ENCODE data around the gene ADORA2A. TPM values are rescaled to one million over a fixed set of nuclear protein-coding genes. Genes with fewer than 3 reads are reported as not detected.

The ADORA2A gene
- total RNA-seq, 1 experiment from 2014 or later: 3.4 TPM

- Histone ChIP-seq H3K36me3 (peaks cover 51% of the 10 kb centered on the region), H3K4me1 (replicated peaks) (peaks cover 19% of the 10 kb centered on the region)
Measured at GRCh38 chr22:24407884-24408283, 19.5 kb upstream of the ADORA2A start.

DNA sequence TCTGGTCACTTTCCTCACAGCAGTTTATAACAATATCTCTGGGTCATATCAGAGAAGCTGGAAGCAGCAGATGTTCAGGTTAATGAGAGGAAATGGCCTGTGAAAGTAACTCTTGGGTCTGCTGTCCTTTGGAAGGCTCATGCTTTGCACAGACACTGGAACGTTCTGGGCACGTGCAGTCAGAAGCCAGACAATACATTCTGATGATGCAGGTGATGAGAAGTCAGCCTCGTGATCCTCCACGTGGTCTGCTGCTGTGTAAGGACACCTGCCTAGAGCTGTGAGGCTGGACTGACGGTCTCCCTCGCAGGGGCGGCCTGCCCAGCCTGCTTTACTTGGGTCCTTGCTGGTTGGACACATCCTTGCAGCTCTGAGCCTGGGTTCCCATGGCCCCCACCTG, 18.8 kb upstream of the ADORA2A start:
- no peak overlapping the region for H3K27ac ChIP-seq
- H3K9me3 ChIP-seq (replicated peaks): no peaks in the 10 kb centered on the region
- peak in 1 of 2 experiments; percentile 33 for DNase-seq (ENCODE audit: low read depth in 1 of 2, low spot score in 2 of 2)
- peaks cover 11% of the 10 kb centered on the region for H3K4me1 ChIP-seq (replicated peaks)
- no peak overlapping the region for H3K4me3 ChIP-seq
- H3K27me3 ChIP-seq (replicated peaks): no peaks in the 10 kb centered on the region
- peaks cover 52% of the 10 kb centered on the region for H3K36me3 ChIP-seq

More at GRCh38 chr22:24407884-24408283, 19.5 kb upstream of the ADORA2A start:
- Histone ChIP-seq H3K4me3 (no peak overlapping the region), H3K27ac (no peak overlapping the region), H3K27me3 (replicated peaks) (no peaks in the 10 kb centered on the region), H3K9me3 (replicated peaks) (no peaks in the 10 kb centered on the region)
- DNase-seq (ENCODE audit: low read depth in 1 of 2, low spot score in 2 of 2): no peak

GRCh38 chr22:24409707-24410106, 17.7 kb upstream of the ADORA2A start:
- no peak for DNase-seq (ENCODE audit: low read depth in 1 of 2, low spot score in 2 of 2)
- H3K4me3 ChIP-seq: no peak overlapping the region
- H3K27ac ChIP-seq: no peak overlapping the region
- peaks cover 11% of the 10 kb centered on the region for H3K4me1 ChIP-seq (replicated peaks)
- H3K9me3 ChIP-seq (replicated peaks): no peaks in the 10 kb centered on the region
- H3K27me3 ChIP-seq (replicated peaks): no peaks in the 10 kb centered on the region
- peaks cover 52% of the 10 kb centered on the region for H3K36me3 ChIP-seq

- no peak overlapping the region for H3K4me3 ChIP-seq
- no peaks in the 10 kb centered on the region for H3K27me3 ChIP-seq (replicated peaks)
- H3K9me3 ChIP-seq (replicated peaks): no peaks in the 10 kb centered on the region
- peak in 1 of 2 experiments; percentile 52 for DNase-seq (ENCODE audit: low read depth in 1 of 2, low spot score in 2 of 2)
- peaks cover 52% of the 10 kb centered on the region for H3K36me3 ChIP-seq
- H3K4me1 ChIP-seq (replicated peaks): peaks cover 17% of the 10 kb centered on the region
- no peak overlapping the region for H3K27ac ChIP-seq
Measured at GRCh38 chr22:24410110-24410856, 17.1 kb upstream of the ADORA2A start.

DNA sequence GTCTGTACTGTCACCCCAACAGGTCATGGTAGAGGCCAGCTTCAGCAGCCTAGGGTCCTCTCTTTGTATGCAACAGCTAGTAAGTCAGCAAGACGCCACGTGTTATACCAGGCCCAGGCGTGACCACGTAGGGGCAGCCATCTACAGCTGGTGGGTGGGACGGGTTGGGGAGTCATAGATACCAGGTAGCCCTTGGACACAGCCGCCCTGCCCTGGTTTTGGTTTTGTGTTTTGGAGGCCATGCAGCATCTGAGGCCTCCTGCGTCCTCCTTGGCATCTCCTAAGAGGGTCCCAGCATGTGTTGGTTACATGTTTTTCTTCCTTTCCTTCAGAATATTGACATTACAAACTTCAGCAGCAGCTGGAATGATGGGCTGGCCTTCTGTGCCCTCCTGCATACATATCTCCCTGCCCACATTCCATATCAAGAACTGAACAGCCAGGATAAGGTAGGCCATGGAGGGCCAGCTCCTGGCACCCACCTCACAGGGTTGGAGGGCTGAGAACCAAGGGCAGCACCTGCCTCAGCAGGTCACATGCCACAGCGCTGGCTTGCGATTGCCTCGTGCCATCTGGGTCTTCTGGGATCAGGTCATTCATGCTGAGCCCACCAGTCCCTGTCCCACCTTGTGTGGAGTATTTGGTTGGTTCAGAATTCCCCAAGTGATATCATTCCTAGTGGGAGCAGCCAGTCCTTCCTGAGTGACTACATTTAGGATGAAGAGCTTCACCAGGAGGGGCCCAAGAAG, 16.0 kb upstream of the ADORA2A start:
- peak in 1 of 2 experiments; percentile 36 for DNase-seq (ENCODE audit: low read depth in 1 of 2, low spot score in 2 of 2)
- no peaks in the 10 kb centered on the region for H3K27me3 ChIP-seq (replicated peaks)
- H3K27ac ChIP-seq: no peak overlapping the region
- H3K9me3 ChIP-seq (replicated peaks): no peaks in the 10 kb centered on the region
- peaks cover 23% of the 10 kb centered on the region for H3K4me1 ChIP-seq (replicated peaks)
- no peak overlapping the region for H3K4me3 ChIP-seq
- peaks cover 52% of the 10 kb centered on the region for H3K36me3 ChIP-seq

- peak in 1 of 2 experiments; percentile 33 for DNase-seq (ENCODE audit: low read depth in 1 of 2, low spot score in 2 of 2)
- H3K36me3 ChIP-seq: peaks cover 57% of the 10 kb centered on the region
- H3K27me3 ChIP-seq (replicated peaks): no peaks in the 10 kb centered on the region
- no peak overlapping the region for H3K4me3 ChIP-seq
- H3K4me1 ChIP-seq (replicated peaks): peaks cover 23% of the 10 kb centered on the region
- H3K27ac ChIP-seq: no peak overlapping the region
- H3K9me3 ChIP-seq (replicated peaks): no peaks in the 10 kb centered on the region
Measured at GRCh38 chr22:24412274-24412673, 15.1 kb upstream of the ADORA2A start.

DNA sequence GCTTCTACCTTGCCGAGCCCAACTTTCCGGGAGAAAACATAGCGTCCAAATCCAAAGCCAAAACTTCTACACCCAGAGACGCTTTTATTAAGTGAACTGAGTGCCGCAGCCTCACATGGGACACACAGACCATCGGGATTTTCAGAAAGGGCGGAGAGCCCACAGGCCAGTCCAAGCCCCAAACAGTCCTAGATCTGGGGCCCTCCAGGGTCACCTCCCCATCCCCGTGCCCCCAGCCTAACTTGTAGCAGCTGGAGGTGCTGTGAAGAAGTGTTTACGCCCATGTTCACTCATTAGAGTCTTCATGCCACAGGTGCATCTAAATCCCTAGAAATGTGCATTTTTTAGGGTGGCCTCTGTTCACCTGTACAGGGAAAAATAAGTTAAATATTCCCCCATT, 14.1 kb upstream of the ADORA2A start:
- H3K27ac ChIP-seq: no peak overlapping the region
- H3K4me1 ChIP-seq (replicated peaks): peaks cover 23% of the 10 kb centered on the region
- no peaks in the 10 kb centered on the region for H3K9me3 ChIP-seq (replicated peaks)

DNA sequence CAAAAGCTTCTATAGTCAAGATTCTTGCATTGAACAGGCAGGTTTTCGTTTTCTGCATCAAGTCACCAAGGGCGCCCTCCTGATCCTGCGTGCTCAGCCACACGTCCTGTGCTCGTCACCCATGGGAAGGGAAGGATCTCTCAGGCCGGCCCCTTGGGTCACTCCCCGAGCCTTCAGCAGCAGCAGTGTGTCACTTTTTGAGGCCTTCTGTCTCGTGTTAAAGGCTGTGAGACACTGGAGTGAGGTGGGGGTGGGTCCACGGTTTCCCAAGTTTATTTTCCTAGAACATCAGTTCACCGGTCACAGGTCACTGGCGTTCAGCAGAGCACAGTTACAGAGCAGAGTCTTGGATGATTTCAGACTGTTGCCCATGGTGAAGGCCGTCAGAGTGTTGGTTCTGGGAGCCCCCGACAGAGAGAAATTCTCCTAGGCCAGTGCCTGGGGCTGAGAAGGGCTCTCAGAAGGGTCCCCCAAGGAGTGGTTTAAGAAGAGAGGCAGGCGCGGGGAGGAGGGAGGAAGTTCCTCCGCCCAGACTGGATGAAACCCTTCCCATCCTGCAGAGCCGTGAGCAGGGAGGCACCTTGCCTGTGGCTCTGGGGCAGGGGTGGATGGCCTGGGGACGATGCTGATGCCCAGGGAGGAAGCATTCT, 13.5 kb upstream of the ADORA2A start:
- Histone ChIP-seq H3K4me3 (no peak overlapping the region), H3K36me3 (peaks cover 53% of the 10 kb centered on the region), H3K4me1 (replicated peaks) (peaks cover 23% of the 10 kb centered on the region), H3K27ac (no peak overlapping the region), H3K9me3 (replicated peaks) (no peaks in the 10 kb centered on the region), H3K27me3 (replicated peaks) (no peaks in the 10 kb centered on the region)
- DNase-seq (ENCODE audit: low read depth in 1 of 2, low spot score in 2 of 2): peak in 1 of 2 experiments; percentile 31

More for the DNA sequence above, 14.1 kb upstream of the ADORA2A start:
- no peak for DNase-seq (ENCODE audit: low read depth in 1 of 2, low spot score in 2 of 2)
- Histone ChIP-seq H3K36me3 (peaks cover 57% of the 10 kb centered on the region), H3K27me3 (replicated peaks) (no peaks in the 10 kb centered on the region), H3K4me3 (no peak overlapping the region)

- Histone ChIP-seq H3K4me1 (replicated peaks) (peaks cover 23% of the 10 kb centered on the region), H3K36me3 (peaks cover 54% of the 10 kb centered on the region), H3K27ac (no peak overlapping the region), H3K4me3 (no peak overlapping the region), H3K27me3 (replicated peaks) (no peaks in the 10 kb centered on the region), H3K9me3 (replicated peaks) (no peaks in the 10 kb centered on the region)
- DNase-seq (ENCODE audit: low read depth in 1 of 2, low spot score in 2 of 2): no peak
Measured at GRCh38 chr22:24414523-24414922, 12.9 kb upstream of the ADORA2A start.

- Histone ChIP-seq H3K27me3 (replicated peaks) (no peaks in the 10 kb centered on the region), H3K4me3 (no peak overlapping the region), H3K9me3 (replicated peaks) (no peaks in the 10 kb centered on the region), H3K27ac (no peak overlapping the region), H3K4me1 (replicated peaks) (peaks cover 16% of the 10 kb centered on the region), H3K36me3 (peaks cover 55% of the 10 kb centered on the region)
- DNase-seq (ENCODE audit: low read depth in 1 of 2, low spot score in 2 of 2): no peak
Measured at GRCh38 chr22:24414984-24415945, 12.1 kb upstream of the ADORA2A start.

- Histone ChIP-seq H3K36me3 (peaks cover 50% of the 10 kb centered on the region), H3K4me1 (replicated peaks) (peaks cover 12% of the 10 kb centered on the region), H3K9me3 (replicated peaks) (no peaks in the 10 kb centered on the region), H3K27ac (no peak overlapping the region), H3K4me3 (no peak overlapping the region), H3K27me3 (replicated peaks) (no peaks in the 10 kb centered on the region)
- DNase-seq (ENCODE audit: low read depth in 1 of 2, low spot score in 2 of 2): no peak
Measured at GRCh38 chr22:24416095-24416494, 11.3 kb upstream of the ADORA2A start.

DNA sequence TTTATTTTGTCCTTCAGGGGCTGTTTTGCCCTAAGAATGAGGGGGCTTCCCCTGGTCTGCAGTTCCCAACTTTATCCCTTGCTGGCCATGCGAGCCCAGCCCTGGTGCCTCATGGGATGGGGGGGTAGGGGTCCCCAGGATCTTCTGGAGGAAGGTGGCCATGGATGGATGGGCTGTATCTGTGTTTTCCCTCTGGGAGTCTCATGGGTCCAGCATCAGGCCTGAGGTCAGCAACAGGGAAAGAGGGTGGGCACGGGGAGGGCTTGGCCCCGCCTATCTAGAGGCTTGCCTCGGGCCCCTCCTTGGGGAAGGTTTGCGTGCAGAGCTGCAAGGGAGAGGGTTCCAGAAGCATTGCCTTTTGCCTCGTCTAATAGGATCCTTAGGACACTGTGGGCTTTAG, 10.8 kb upstream of the ADORA2A start:
- H3K4me1 ChIP-seq (replicated peaks): peaks cover 12% of the 10 kb centered on the region
- H3K27me3 ChIP-seq (replicated peaks): no peaks in the 10 kb centered on the region
- peaks cover 48% of the 10 kb centered on the region for H3K36me3 ChIP-seq
- no peak for DNase-seq (ENCODE audit: low read depth in 1 of 2, low spot score in 2 of 2)
- H3K27ac ChIP-seq: no peak overlapping the region
- H3K9me3 ChIP-seq (replicated peaks): no peaks in the 10 kb centered on the region
- no peak overlapping the region for H3K4me3 ChIP-seq

DNA sequence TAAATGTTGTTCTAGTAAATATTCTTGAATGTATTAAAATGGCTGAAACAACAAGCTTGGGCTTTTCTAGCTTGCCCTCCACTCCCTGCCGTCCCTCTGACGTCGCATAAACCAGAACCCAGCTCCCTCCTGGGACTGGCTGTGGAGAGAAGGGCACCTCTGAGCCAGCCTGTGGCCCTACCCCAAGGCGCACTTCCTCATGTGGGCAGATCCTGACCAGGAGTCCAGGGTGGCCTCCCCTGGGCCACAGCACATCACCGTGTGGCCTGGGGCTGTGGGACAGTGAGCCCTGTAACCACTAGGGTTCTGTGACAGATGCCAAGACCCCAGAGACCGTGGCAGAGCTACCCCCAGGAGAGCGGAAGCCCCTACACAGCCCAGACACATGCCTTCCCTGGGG, 10.2 kb upstream of the ADORA2A start:
- H3K36me3 ChIP-seq: peaks cover 45% of the 10 kb centered on the region
- H3K27me3 ChIP-seq (replicated peaks): no peaks in the 10 kb centered on the region
- H3K4me1 ChIP-seq (replicated peaks): peaks cover 12% of the 10 kb centered on the region
- no peak overlapping the region for H3K27ac ChIP-seq
- no peaks in the 10 kb centered on the region for H3K9me3 ChIP-seq (replicated peaks)
- H3K4me3 ChIP-seq: no peak overlapping the region
- no peak for DNase-seq (ENCODE audit: low read depth in 1 of 2, low spot score in 2 of 2)

All from SJSA1 (cell line).